ENCODE results near the gene GADD45B. TPM values are rescaled to one million over a fixed set of nuclear protein-coding genes. Genes with fewer than 3 reads are reported as not detected.
"Not testable (repeated sequence)": the region's sequence is repeated elsewhere in the genome, so short reads cannot be mapped to it uniquely, and the experiment has no call there.

GADD45B gene
- total RNA-seq, 1 experiment from 2014 or later, result 37.9 TPM

DNA sequence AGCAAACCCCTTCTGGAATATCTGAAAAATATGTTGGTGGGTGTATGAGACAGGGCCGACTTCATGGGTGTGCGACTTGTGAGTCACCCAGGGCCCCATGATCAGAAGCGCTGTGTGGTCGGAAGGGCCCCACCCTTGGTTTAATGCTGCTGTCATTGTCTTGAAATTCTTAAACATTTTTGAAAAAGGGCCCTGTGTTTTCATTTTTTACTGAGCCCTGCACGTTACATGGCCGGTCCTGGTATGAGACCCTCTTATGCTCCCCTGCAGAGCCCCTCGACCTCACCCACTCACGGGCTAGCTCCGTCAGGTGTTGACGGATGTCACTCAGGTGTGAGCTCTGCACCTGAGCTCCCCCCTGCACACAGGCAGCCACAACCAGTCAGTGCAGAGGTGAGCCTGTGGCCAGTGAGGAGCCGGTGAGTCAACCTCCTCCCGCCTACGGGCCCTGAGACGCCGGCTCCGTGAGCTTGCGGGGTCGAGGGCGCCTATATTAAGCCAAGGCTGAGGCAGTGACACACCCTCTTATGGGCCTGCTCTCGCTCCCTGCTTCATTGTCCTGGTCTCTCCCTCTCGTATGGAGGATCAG is 27.7 kb downstream of the GADD45B start:
- RAD21 ChIA-PET (ENCODE audit: low non-redundant PET in 1 of 2, low total read pairs in 2 of 2, uncharacterized antibody in 2 of 2, unreplicated experiment in 2 of 2), result interaction anchor here (1.0 kb wide), 2 partner anchors 27 to 108 kb away, joined by 3 to 5 read pairs; partner anchors contain the start of gene GADD45B (in 1 of the 2)
- TF ChIP-seq JUND (IDR thresholded peaks at IDR 0.05) (peak; percentile 79), ZFX (IDR thresholded peaks at IDR 0.05) (no peak), CEBPB (IDR thresholded peaks at IDR 0.05; ENCODE audit: low read depth) (no peak; the same call in 1 of the 2 replicates), EGR1 (IDR thresholded peaks at IDR 0.05; ENCODE audit: low read depth) (peak; percentile 70), FOSL1 (IDR thresholded peaks at IDR 0.05; ENCODE audit: low read depth) (peak; percentile 78), ZNF274 (IDR thresholded peaks at IDR 0.05; ENCODE audit: low read depth, low read length) (no peak), RAD21 (IDR thresholded peaks at IDR 0.05; ENCODE audit: low read depth) (0 out of 2 replicates have a peak, but pooled peaks have one; percentile 11), TCF7L2 (IDR thresholded peaks at IDR 0.05; ENCODE audit: borderline replicate concordance, extremely low read depth, insufficient read depth, insufficient read length) (peak; percentile 9), SIN3A (IDR thresholded peaks at IDR 0.05; ENCODE audit: low read depth) (peak; percentile 63), YY1 (IDR thresholded peaks at IDR 0.05; ENCODE audit: extremely low read depth, insufficient replicate concordance, low read depth, low read length) (peak; percentile 26), SP1 (IDR thresholded peaks at IDR 0.05; ENCODE audit: low read depth) (peak; percentile 79), ELF1 (IDR thresholded peaks at IDR 0.05; ENCODE audit: borderline replicate concordance, low read depth) (no peak), EZH2 (IDR thresholded peaks at IDR 0.05) (no peak), POLR2AphosphoS5 (IDR thresholded peaks at IDR 0.05; ENCODE audit: low read depth, low read length) (peak; percentile 68; the same call in 1 of the 2 replicates), SRF (IDR thresholded peaks at IDR 0.05; ENCODE audit: low read depth) (no peak)
- TF ChIP-seq, protein P1, sequence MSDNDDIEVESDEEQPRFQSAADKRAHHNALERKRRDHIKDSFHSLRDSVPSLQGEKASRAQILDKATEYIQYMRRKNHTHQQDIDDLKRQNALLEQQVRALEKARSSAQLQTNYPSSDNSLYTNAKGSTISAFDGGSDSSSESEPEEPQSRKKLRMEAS (IDR thresholded peaks at IDR 0.05), result peak; percentile 76
- TF ChIP-seq, protein P2, sequence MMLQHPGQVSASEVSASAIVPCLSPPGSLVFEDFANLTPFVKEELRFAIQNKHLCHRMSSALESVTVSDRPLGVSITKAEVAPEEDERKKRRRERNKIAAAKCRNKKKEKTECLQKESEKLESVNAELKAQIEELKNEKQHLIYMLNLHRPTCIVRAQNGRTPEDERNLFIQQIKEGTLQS (IDR thresholded peaks at IDR 0.05), result no peak
- TF ChIP-seq, protein P3, sequence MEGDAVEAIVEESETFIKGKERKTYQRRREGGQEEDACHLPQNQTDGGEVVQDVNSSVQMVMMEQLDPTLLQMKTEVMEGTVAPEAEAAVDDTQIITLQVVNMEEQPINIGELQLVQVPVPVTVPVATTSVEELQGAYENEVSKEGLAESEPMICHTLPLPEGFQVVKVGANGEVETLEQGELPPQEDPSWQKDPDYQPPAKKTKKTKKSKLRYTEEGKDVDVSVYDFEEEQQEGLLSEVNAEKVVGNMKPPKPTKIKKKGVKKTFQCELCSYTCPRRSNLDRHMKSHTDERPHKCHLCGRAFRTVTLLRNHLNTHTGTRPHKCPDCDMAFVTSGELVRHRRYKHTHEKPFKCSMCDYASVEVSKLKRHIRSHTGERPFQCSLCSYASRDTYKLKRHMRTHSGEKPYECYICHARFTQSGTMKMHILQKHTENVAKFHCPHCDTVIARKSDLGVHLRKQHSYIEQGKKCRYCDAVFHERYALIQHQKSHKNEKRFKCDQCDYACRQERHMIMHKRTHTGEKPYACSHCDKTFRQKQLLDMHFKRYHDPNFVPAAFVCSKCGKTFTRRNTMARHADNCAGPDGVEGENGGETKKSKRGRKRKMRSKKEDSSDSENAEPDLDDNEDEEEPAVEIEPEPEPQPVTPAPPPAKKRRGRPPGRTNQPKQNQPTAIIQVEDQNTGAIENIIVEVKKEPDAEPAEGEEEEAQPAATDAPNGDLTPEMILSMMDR (IDR thresholded peaks at IDR 0.05 in 2 of 3, conservative IDR thresholded peaks at IDR 0.05 in 1 of 3; ENCODE audit: borderline replicate concordance in 1 of 3, insufficient read depth in 1 of 3, low read depth in 2 of 3, low read length in 2 of 3), result no peak
- Histone ChIP-seq H3K27me3 (ENCODE audit: insufficient read depth, low read length) (no peaks in the 10 kb centered on the region), H3K9me3 (ENCODE audit: control insufficient read depth in 1 of 2, insufficient read depth in 1 of 2, low read depth in 1 of 2, low read length in 2 of 2) (no peaks in the 10 kb centered on the region), H3K4me1 (ENCODE audit: control insufficient read depth in 1 of 2, insufficient read depth in 2 of 2, low read length in 2 of 2) (peaks cover 46 to 76% of the 10 kb centered on the region in 2 experiments), H3K4me3 (replicated peaks in 1 of 2; ENCODE audit: low read depth in 1 of 2, low read length in 2 of 2) (peak overlapping the region; percentile 19 to 37), H3K9ac (ENCODE audit: low read length) (peak overlapping the region; percentile 58), H3K27ac (ENCODE audit: low read depth, low read length) (peak overlapping the region; percentile 63), H4K20me1 (ENCODE audit: insufficient read depth) (no peaks in the 10 kb centered on the region), H3K9me2 (ENCODE audit: insufficient read depth) (no peaks in the 10 kb centered on the region), H3K36me3 (ENCODE audit: control insufficient read depth in 1 of 2, insufficient read depth in 2 of 2, low read length in 2 of 2) (no peaks in the 10 kb centered on the region), H3K4me2 (ENCODE audit: low read length) (peak overlapping the region; percentile 79), H3K79me2 (ENCODE audit: insufficient read depth, low read length) (no peaks in the 10 kb centered on the region), H2AFZ (ENCODE audit: low read depth, low read length, poor library complexity, severe bottlenecking) (peak overlapping the region; percentile 66)
- POLR2A ChIA-PET, result interaction anchor here (0.7 to 4.2 kb wide), 13 partner anchors 8 to 108 kb away, joined by 3 to 46 read pairs (median 5); partner anchors contain the start of gene GADD45B
- peak; percentile 95 for ATAC-seq
- CTCF ChIA-PET, result interaction anchor here (0.7 to 1.6 kb wide), 4 partner anchors 8 to 145 kb away, joined by 3 to 8 read pairs (median 5); no protein-coding TSS in a partner anchor
- intact Hi-C loops (cut with micrococcal nuclease), result no loop called here
- peak; percentile 88 for DNase-seq (ENCODE audit: low read depth, low spot score)
- BruUV-seq (replicated peaks), result no TSS peak

DNA sequence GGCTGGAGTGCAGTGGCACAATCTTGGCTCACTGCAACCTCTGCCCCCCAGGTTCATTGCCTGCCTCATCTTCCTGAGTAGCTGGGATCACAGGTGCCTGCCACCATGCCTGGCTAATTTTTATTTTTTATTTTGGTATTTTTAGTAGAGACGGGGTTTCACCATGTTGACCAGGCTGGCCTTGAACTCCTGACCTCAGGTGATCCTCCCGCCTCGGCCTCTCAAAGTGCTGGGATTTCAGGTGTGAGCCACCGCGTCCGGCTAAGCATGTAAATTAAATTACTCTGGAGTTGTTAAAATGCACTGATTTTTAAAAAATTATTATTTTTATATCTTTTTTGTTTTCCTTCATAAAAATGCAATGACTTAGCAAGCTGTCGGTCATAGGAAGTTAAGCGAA is 30.7 kb downstream of the GADD45B start:
- Histone ChIP-seq H3K4me3 (replicated peaks in 1 of 2; ENCODE audit: low read depth in 1 of 2, low read length in 2 of 2) (peak overlapping the region in 1 of 2 experiments; percentile 48; a peak in 2 of 4 replicates), H3K4me1 (ENCODE audit: control insufficient read depth in 1 of 2, insufficient read depth in 2 of 2, low read length in 2 of 2) (peaks cover 44 to 68% of the 10 kb centered on the region in 2 experiments), H3K4me2 (ENCODE audit: low read length) (peak overlapping the region; percentile 83), H3K9ac (ENCODE audit: low read length) (peak overlapping the region; percentile 57), H3K27ac (ENCODE audit: low read depth, low read length) (peak overlapping the region; percentile 55), H2AFZ (ENCODE audit: low read depth, low read length, poor library complexity, severe bottlenecking) (peak overlapping the region; percentile 86)
- DNase-seq (ENCODE audit: low read depth, low spot score); intact Hi-C loops (cut with micrococcal nuclease); H3K27me3 ChIP-seq (ENCODE audit: insufficient read depth, low read length); BruUV-seq (replicated peaks); H4K20me1 ChIP-seq (ENCODE audit: insufficient read depth); H3K79me2 ChIP-seq (ENCODE audit: insufficient read depth, low read length); H3K9me2 ChIP-seq (ENCODE audit: insufficient read depth); H3K9me3 ChIP-seq (ENCODE audit: control insufficient read depth in 1 of 2, insufficient read depth in 1 of 2, low read depth in 1 of 2, low read length in 2 of 2); H3K36me3 ChIP-seq (ENCODE audit: control insufficient read depth in 1 of 2, insufficient read depth in 2 of 2, low read length in 2 of 2); RAD21 ChIA-PET (ENCODE audit: low non-redundant PET in 1 of 2, low total read pairs in 2 of 2, uncharacterized antibody in 2 of 2, unreplicated experiment in 2 of 2); ATAC-seq: not testable (repeated sequence)
- ChIA-PET POLR2A (interaction anchor here (1.3 to 6.0 kb wide), 2 partner anchors 19 to 31 kb away, joined by 13 to 29 read pairs; partner anchors contain the start of gene GADD45B), CTCF (interaction anchor here (0.7 kb wide), 1 partner anchor 104 kb away, joined by 3 read pairs; no protein-coding TSS in a partner anchor)

Data from HCT116 (cell line).